Progenitor cell of endocrine pancreas (in vitro differentiated cells): ENCODE results near the gene SLIT3. TPM values are rescaled to one million over a fixed set of nuclear protein-coding genes. Genes with fewer than 3 reads are reported as not detected.

Source experiments
- DNase-seq: peaks from one replicate; pipeline ENCODE4 v3.0.0; 2021; ENCODE audit warnings: low spot score; ENCODE audit not compliant: unreplicated experiment
- H3K27ac Mint-ChIP-seq: 2 replicates; pipeline ENCODE4 v1.8.0; 2021; ENCODE audit warnings: mild to moderate bottlenecking, moderate library complexity, mixed read lengths
- H3K27me3 Mint-ChIP-seq: 2 replicates; pipeline ENCODE4 v1.8.0; 2021; ENCODE audit warnings: mixed read lengths
- H3K36me3 Mint-ChIP-seq: 2 replicates; pipeline ENCODE4 v1.8.0; 2022; ENCODE audit warnings: mixed read lengths; ENCODE audit not compliant: insufficient read depth
- H3K4me1 Mint-ChIP-seq: 2 replicates; pipeline ENCODE4 v1.8.0; 2021; ENCODE audit warnings: low read depth, mixed read lengths
- H3K4me3 Mint-ChIP-seq: 2 replicates; pipeline ENCODE4 v1.8.0; 2021; ENCODE audit warnings: low read depth, mild to moderate bottlenecking, moderate library complexity, mixed read lengths
- H3K9me3 Mint-ChIP-seq: 2 replicates; pipeline ENCODE4 v1.8.0; 2021; ENCODE audit warnings: low read depth, mixed read lengths
- total RNA-seq: library from RNA; stranded (reverse); gene quantifications from 2 replicates; pipeline ENCODE4 v1.2.1, GENCODE V29; 2021
- TF ChIP-seq, protein P1 (sequence below): fragments of 200-600 bp; sonication (generic); IDR thresholded peaks from one replicate; pipeline ENCODE4 v1.5.0; 2021; ENCODE audit warnings: antibody characterized with exemption, mild to moderate bottlenecking; ENCODE audit not compliant: unreplicated experiment

Gene SLIT3
- total RNA-seq, 1 donor from 2014 or later, result 18.8 TPM

DNA sequence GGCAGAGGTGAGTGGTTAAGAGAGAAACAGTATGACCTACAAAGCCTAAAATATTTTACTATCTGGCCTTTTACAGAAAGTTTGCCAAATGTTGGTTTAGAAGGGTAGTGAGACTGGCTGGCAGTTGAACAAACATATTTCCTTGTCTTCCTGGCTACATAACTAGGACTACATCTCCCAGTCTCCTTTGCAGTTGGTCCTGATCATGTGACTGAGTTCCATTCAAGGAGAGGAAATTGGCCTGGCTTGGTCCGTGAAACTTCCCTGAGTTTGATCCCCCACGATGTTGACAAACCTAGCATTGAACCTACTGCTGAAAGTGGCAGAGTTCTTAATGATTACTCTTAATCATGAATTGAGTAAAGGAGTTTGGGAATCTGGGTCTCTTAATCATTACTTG is 280.8 kb downstream of the SLIT3 start:
- DNase-seq, result no peak
- H3K9me3 Mint-ChIP-seq, result no peaks in the 10 kb centered on the region
- TF ChIP-seq, protein P1, sequence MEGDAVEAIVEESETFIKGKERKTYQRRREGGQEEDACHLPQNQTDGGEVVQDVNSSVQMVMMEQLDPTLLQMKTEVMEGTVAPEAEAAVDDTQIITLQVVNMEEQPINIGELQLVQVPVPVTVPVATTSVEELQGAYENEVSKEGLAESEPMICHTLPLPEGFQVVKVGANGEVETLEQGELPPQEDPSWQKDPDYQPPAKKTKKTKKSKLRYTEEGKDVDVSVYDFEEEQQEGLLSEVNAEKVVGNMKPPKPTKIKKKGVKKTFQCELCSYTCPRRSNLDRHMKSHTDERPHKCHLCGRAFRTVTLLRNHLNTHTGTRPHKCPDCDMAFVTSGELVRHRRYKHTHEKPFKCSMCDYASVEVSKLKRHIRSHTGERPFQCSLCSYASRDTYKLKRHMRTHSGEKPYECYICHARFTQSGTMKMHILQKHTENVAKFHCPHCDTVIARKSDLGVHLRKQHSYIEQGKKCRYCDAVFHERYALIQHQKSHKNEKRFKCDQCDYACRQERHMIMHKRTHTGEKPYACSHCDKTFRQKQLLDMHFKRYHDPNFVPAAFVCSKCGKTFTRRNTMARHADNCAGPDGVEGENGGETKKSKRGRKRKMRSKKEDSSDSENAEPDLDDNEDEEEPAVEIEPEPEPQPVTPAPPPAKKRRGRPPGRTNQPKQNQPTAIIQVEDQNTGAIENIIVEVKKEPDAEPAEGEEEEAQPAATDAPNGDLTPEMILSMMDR, result no peak
- no peak overlapping the region for H3K4me3 Mint-ChIP-seq
- peaks cover 14% of the 10 kb centered on the region for H3K4me1 Mint-ChIP-seq
- H3K36me3 Mint-ChIP-seq, result no peaks in the 10 kb centered on the region
- H3K27ac Mint-ChIP-seq, result no peak overlapping the region
- peaks cover 22% of the 10 kb centered on the region for H3K27me3 Mint-ChIP-seq

DNA sequence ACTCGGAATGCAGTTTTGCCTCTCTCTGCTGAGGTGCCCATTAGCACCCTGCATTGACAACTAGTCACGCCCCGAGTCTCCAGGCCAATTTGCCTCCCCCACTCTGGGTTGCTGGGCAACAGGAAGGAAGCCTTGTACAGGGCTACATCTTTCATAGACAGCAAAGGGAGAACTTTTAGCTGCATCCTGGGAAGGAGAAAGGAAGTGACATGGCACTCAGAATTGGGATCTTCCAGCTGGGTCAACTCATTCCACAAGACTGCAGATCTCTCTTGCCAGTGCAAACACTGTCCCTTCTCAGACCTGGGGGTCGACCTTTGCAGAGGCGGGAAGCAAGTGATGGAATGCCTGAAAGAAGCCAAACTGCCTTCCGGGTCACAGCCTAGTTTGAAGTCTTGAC is 282.0 kb downstream of the SLIT3 start:
- H3K4me3 Mint-ChIP-seq, result peak overlapping the region; percentile 20
- TF ChIP-seq, protein P1, result no peak
- H3K36me3 Mint-ChIP-seq, result no peaks in the 10 kb centered on the region
- H3K9me3 Mint-ChIP-seq, result no peaks in the 10 kb centered on the region
- H3K27me3 Mint-ChIP-seq, result peaks cover 11% of the 10 kb centered on the region
- H3K4me1 Mint-ChIP-seq, result peaks cover 11% of the 10 kb centered on the region
- no peak for DNase-seq
- no peak overlapping the region for H3K27ac Mint-ChIP-seq

DNA sequence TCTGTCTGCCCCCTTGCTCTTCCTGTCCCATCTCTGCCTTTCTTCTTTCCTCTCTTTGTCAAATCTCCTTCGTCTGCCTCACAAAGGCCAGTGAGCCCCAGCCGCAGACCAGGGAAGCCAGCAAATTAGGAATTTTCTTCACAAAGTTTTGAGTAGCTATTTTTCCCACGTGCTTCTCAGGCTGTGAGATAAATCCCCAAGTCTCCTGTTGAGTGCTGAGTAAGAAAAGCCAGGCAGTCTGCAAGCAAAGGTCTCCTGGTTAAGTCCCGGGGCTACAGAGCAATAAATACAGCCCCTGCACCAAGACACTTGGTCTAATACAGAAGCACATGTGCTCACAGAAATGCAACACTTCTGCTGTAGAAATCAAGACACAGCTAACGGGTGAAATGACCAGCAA is 284.9 kb downstream of the SLIT3 start:
- Mint-ChIP-seq H3K27ac (no peak overlapping the region), H3K36me3 (no peaks in the 10 kb centered on the region), H3K27me3 (peaks cover 6% of the 10 kb centered on the region), H3K4me1 (peaks cover 14% of the 10 kb centered on the region), H3K9me3 (no peaks in the 10 kb centered on the region), H3K4me3 (no peak overlapping the region)
- TF ChIP-seq, protein P1, result no peak
- no peak for DNase-seq

DNA sequence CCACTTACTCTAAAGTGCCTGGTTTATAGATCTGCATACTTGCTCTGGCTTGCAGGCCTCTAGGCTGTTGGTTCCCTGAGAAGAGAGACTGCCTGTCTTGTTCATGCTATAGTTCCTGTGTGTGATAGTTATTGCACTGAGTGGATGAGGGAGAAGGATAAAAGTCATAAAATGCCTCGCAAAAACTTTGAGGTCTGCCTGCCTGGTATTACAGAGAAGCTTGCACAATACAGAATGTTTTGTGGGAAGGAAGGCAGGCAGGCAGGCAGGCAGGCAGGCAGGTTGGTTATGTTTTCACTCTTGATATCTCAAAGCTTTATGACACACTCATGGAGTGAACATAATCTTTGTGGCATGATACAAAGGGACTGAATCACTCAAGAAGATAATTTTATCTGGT is 287.1 kb downstream of the SLIT3 start:
- no peak for DNase-seq
- TF ChIP-seq, protein P1, result no peak
- Mint-ChIP-seq H3K27me3 (peaks cover 10% of the 10 kb centered on the region), H3K9me3 (no peaks in the 10 kb centered on the region), H3K36me3 (no peaks in the 10 kb centered on the region), H3K27ac (no peak overlapping the region), H3K4me3 (no peak overlapping the region), H3K4me1 (peaks cover 9% of the 10 kb centered on the region)

DNA sequence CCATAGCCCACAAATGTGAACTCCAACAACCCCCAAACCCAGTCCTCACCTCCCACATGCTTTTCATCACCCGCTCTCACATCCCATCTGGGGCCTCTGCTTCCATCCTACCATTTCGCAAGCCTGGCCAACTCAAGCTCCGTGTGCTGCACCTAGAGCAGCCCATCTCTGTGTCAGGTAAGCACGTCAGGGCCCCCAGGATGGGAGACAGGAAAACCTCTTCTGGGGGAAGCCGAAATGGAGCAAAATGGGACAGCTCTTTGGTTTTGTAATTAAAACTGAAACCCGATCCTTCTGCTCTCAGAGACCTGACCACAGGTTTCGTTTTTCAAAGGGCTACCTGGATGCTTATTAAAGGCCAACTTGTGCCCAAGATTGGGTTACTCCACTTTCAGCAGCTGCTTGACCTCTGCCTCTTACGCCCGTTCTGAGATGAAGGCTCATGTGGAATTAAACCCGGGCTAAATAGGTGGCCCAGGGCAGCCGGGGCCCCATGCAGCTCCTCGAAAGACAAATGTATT is 287.7 kb downstream of the SLIT3 start:
- DNase-seq, result no peak
- no peaks in the 10 kb centered on the region for H3K36me3 Mint-ChIP-seq
- no peak overlapping the region for H3K27ac Mint-ChIP-seq
- peaks cover 4% of the 10 kb centered on the region for H3K4me1 Mint-ChIP-seq
- peaks cover 7% of the 10 kb centered on the region for H3K27me3 Mint-ChIP-seq
- H3K9me3 Mint-ChIP-seq, result no peaks in the 10 kb centered on the region
- TF ChIP-seq, protein P1, result no peak
- no peak overlapping the region for H3K4me3 Mint-ChIP-seq
